OCI-M1 (cell line): ENCODE results near the gene CDHR5.

Experiments
- DNase-seq: peaks from one replicate; lab custom pipeline; 2025; lab: John Stamatoyannopoulos, UW

CDHR5 gene

GRCh38 chr11:586376-587316 lies 38.1 kb downstream of the CDHR5 start:
- no peak for DNase-seq

GRCh38 chr11:584287-584686 lies 40.5 kb downstream of the CDHR5 start:
- no peak for DNase-seq

- no peak for DNase-seq
Observed at GRCh38 chr11:581752-582151, 43.0 kb downstream of the CDHR5 start.

- no peak for DNase-seq
Observed at GRCh38 chr11:581342-581741, 43.4 kb downstream of the CDHR5 start.

GRCh38 chr11:579830-580601 lies 44.7 kb downstream of the CDHR5 start:
- DNase-seq, result no peak

- no peak for DNase-seq
Observed at GRCh38 chr11:578276-579035, 46.3 kb downstream of the CDHR5 start.

- no peak for DNase-seq
Observed at GRCh38 chr11:577611-577894, 47.2 kb downstream of the CDHR5 start.

GRCh38 chr11:576811-577610 lies 47.7 kb downstream of the CDHR5 start:
- no peak for DNase-seq

GRCh38 chr11:575996-576768 lies 48.6 kb downstream of the CDHR5 start, which contains the start of gene PHRF1:
Gene PHRF1 (plus strand): TSS chr11:576470. CDS start chr11:581513, 5,043 bp downstream.
- peak; percentile 96 for DNase-seq

- peak; percentile 80 for DNase-seq
Observed at GRCh38 chr11:575313-575995, 49.3 kb downstream of the CDHR5 start.

GRCh38 chr11:574632-575312 lies 50.0 kb downstream of the CDHR5 start:
- no peak for DNase-seq

- DNase-seq, result peak; percentile 64
Observed at GRCh38 chr11:574031-574570, 50.7 kb downstream of the CDHR5 start.

- DNase-seq, result no peak
Observed at GRCh38 chr11:573146-573759, 51.5 kb downstream of the CDHR5 start.

GRCh38 chr11:571802-572185 lies 53.0 kb downstream of the CDHR5 start:
- no peak for DNase-seq

GRCh38 chr11:569158-569885 lies 55.4 kb downstream of the CDHR5 start:
- DNase-seq, result no peak

- peak; percentile 97 for DNase-seq
Observed at GRCh38 chr11:568306-569157, 56.2 kb downstream of the CDHR5 start.

- DNase-seq, result no peak
Observed at GRCh38 chr11:567629-568292, 57.0 kb downstream of the CDHR5 start.
